Gastroesophageal sphincter (tissue), 3 donors: ENCODE measurements around the gene MROH2A.

ENCODE experiments used
- POLR2A ChIP-seq, 2 donors: fragments of 450-650 bp; IDR thresholded peaks; one replicate each; pipeline ENCODE4 v1.6.1; 2017; ENCODE audit warnings: antibody characterized with exemption in 2 of 2, mild to moderate bottlenecking in 2 of 2, moderate library complexity in 1 of 2
- POLR2AphosphoS5 ChIP-seq: sonication (generic); formaldehyde crosslinking; IDR thresholded peaks from one replicate; pipeline ENCODE4 v1.6.1; 2017; ENCODE audit warnings: antibody characterized with exemption
- TF ChIP-seq, protein P1 (sequence below), 4 experiments: fragments of 200-600 bp in 2 of 4; fragments of 450-650 bp in 2 of 4; sonication (generic) in 1 of 4; IDR thresholded peaks; one replicate each; pipeline ENCODE4 v1.5.1; 2017 to 2019; ENCODE audit warnings: antibody characterized with exemption in 4 of 4, mild to moderate bottlenecking in 2 of 4, moderate library complexity in 2 of 4

DNA sequence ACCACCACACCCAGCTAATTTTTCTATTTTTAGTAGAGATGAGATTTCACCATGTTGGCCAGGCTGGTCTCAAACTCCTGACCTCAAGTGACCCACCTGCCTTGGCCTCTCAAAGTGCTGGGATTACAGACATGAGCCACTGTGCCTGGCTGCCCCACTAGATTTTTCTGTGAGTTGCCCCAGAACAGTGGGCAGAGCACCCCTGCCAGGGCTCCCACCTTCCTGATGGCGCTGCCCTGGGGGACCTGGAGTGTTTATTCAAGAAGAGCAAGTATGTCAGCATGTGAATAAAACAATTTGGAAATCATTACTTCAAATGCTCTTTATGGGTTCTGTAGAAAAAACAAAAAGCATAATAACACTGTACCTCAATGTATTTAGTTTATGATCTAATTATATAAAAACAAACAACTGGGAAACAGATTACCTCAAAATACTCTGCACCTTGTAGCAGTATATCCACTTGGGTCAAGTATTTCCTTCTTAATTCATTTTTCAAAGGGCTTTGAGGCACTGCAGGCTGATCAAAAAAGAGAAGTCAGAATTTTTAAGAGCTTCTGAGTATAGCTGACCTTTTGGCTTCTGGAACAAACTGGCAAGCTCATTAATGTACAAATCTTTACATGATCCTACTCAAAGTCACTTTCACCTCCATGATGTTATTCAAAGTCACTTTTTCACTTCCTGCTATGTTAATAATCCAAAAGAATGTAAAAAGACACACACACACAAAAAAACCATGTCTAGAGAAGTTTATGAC, 67.4 kb downstream of the MROH2A start:
- TF ChIP-seq, protein P1, sequence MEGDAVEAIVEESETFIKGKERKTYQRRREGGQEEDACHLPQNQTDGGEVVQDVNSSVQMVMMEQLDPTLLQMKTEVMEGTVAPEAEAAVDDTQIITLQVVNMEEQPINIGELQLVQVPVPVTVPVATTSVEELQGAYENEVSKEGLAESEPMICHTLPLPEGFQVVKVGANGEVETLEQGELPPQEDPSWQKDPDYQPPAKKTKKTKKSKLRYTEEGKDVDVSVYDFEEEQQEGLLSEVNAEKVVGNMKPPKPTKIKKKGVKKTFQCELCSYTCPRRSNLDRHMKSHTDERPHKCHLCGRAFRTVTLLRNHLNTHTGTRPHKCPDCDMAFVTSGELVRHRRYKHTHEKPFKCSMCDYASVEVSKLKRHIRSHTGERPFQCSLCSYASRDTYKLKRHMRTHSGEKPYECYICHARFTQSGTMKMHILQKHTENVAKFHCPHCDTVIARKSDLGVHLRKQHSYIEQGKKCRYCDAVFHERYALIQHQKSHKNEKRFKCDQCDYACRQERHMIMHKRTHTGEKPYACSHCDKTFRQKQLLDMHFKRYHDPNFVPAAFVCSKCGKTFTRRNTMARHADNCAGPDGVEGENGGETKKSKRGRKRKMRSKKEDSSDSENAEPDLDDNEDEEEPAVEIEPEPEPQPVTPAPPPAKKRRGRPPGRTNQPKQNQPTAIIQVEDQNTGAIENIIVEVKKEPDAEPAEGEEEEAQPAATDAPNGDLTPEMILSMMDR (IDR thresholded peaks at IDR 0.05), result no peak
- TF ChIP-seq POLR2A (IDR thresholded peaks at IDR 0.05), result no peak
- TF ChIP-seq POLR2AphosphoS5, result no peak
